Inflammatory macrophage treated with lipopolysaccharide for 4 hours (primary cell): ENCODE data around the gene SHISAL1.

Source experiments
- DNase-seq: peaks from one replicate; pipeline ENCODE4 v3.0.0-alpha.2; 2020

The SHISAL1 gene

DNA sequence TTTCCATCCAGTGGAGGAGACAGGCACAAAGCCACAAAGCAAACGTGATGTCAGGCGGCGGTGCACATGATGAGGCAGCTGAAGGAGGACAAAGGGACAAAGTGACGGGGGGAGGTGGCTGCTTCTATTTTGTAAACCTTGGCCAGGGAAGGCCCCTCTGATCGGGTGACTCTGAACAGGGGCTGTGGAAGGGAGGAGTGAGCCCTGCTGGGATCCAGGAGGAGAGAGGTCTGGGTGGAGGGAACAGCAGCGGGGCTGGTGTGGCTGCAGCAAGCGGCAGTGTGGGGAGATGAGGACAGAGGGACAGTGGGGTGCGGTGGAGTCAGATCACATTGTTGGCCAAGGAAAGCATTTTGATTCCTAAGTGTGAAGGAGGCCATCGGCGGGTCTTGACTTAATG lies 36.7 kb downstream of the SHISAL1 start:
- DNase-seq, result no peak

DNA sequence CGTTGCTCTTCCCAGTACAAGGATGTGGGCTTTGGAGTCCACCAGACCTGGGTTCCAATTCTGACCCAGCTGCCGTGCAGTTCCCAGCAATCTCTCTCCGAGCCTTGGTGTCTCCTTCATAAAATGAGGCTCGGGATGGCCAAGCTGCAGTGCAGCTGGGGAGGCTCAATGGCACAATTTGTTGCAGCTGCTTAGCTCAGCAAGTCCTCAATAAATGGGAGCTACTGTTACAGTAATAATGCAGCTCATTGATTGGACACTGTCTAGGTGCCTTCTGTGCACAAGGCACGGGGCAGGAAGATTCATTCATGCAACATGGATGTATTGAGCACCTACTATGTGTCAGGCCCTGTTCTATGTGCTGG lies 37.1 kb downstream of the SHISAL1 start:
- no peak for DNase-seq

DNA sequence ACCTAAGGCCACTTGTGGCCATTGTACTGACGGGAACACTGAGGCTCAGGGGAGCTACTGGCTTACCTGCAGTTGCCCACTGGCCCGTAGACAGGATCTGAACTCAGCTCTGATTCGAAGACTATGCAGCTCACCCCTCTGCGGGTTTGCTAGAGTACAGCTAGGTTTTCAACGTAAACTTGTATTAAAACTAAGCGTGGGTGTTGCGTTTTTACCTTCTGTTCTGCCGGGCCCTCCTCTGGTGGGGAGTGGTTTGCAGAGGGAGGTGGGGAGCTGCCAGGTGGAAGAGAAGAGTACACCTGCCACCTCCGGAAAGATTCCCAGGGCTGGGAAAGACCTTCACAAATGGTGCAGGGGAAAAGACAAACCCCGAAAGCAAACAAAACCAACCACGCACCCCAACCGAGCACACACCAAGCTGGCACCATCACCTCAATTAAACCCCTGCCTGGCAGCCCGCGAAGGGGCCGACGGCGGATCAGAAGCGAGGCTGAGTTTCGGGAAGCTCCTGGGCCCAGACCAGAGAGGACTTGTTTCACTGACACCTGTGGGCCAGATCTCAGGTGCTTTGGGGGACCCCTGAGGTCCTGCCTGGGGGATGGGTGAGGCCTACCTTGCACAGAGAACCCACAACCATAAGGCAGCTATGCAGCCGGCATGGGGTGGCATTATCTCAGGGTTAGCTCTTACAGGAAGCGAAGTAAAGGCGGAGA lies 37.7 kb downstream of the SHISAL1 start:
- no peak for DNase-seq

GRCh38 chr22:44273175-44273574 lies 39.6 kb downstream of the SHISAL1 start:
- no peak for DNase-seq

DNA sequence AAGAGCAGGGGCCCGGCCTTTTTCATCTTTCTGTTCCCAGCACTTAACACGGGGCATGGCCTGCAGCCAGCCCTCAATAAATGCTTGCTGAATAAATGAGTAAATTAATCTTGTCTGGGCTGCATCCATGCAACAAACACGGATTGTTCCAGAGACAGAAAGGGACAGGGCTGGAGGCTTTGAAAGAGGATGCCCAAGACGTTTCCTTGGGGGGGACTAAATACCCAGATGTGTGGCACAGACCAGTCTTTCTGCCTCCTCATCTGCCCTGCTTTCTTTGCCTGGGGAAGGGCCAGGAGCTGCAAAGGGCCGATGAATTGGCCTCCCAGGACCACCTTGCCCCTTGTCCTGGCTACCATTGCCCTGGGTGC lies 40.4 kb downstream of the SHISAL1 start:
- no peak for DNase-seq

DNA sequence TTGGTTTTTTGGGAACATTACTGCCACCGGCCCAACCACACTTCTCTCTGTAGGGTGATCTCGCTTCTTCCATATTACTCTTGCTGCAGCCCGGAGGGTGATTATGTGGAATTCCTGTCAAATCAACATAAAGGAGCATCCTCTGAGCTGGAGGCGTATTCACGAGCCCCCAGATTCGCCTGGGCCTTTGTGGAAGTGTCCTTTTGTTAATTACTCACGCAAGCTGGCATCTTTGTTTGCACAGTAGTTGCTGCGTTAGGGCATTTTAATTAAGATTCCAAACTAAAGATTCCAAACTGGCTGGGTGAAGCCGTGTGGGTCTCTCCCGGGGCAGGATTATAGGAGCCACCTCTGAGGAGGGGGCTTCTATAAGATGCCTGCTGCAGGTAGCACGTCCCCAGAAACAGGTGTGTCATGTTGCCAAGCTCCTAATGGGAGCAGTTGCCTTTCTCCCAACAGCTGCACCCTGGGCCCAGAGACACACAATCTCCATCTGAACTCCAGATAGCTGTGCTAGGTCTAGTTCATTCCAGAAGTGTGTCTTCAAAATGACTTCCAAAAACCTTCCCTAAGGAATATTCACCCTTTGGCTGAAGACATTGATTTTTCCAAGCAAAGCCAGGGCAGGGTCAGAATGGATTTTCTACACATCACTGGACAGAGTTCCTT lies 40.9 kb downstream of the SHISAL1 start:
- DNase-seq, result no peak

- DNase-seq, result no peak
Observed at GRCh38 chr22:44271010-44271500, 41.7 kb downstream of the SHISAL1 start.

DNA sequence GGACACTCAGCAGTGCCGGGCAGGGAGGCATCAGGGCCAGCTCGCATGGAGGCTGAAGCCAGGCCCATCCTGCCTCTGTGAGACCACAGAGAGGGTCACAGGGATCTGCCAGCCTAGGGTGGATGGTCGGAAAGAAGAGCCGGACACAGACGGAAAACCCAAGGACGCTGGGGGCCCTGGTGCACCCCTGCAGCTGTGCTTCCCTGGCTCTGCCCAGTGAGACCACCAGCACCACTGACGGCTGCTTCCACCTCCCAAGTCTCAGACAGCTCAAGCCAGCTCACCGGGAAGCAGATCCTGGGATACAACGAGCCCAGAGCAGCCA lies 42.2 kb downstream of the SHISAL1 start:
- DNase-seq, result no peak

DNA sequence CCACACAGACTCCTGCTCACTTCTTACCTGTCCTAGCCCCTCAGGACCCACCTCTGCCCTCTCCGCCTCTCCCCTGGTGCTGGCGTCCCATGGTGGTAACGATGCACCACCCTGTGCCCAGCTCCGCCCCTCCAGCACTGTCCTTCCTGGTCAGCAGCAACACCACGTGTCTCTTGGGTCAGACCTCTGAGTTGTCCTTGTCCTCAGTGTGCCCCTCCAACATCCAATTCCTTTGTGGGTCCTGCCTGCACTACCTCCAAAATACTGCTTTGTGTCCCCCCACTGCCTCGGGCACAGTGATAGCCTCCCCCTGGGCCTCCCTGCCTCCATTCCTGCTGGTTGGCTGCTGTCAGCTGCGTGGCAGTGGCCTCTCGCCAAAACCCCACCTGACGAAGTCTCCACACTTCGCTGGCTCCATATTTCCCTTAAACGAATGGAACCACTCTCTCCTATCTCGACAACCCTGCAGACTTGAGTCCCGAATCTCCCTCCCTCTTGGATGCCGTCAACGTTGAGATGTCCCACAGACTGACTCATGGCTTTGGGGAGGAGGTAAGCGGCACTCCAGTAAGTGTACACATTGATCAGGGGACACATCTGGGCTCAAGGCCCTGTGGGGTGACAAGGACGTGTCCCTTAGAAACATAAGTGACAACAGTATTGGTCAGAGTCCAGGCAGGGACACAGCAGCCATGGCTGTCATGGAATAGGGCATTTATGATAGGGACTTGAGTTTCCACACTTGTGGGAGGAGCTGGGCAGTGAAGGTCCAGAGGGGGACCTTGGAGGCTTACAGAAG lies 42.8 kb downstream of the SHISAL1 start:
- no peak for DNase-seq

GRCh38 chr22:44269117-44269498 lies 43.6 kb downstream of the SHISAL1 start:
- no peak for DNase-seq

- no peak for DNase-seq
Observed at GRCh38 chr22:44268431-44269116, 44.2 kb downstream of the SHISAL1 start.

DNA sequence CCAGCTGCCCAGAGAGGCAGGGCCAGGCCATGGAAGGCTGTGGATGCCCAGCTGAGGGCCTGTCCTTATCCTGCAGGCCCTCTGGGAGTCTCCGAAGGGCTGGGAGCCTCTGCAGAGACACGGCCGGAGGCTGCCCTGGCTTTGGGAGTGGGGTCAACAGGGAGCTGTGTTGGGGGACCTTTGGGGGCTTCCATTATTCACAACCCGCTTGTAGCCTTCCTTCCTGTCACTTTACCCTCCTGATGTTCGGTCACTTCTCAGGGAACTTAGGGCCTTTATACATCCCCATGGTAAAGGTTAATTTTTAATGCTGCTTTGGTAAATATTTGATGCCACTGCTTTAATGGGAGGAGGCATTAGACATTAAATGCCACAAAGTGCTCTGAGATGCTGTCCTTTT lies 44.9 kb downstream of the SHISAL1 start:
- DNase-seq, result no peak

GRCh38 chr22:44266796-44267760 lies 45.7 kb downstream of the SHISAL1 start:
- DNase-seq, result no peak

DNA sequence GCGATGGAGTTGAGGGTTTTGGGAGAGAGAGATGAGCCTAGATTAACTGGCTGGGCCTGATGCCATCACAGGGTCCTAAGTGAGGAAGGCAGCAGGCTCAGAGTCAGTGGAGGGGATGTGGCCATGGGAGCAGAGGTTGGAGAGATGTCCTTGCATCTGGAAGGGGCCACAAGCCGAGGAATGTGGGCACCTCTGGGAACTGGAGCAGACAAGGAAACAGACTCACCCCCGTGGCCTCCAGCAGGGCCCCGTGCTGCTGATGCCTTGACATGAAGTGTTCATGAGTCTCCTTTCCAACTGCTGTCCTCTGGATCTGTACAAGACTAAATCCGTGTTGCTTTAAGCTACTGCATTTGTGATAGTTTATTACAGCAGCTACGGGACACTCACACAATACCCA lies 49.2 kb downstream of the SHISAL1 start:
- no peak for DNase-seq

DNA sequence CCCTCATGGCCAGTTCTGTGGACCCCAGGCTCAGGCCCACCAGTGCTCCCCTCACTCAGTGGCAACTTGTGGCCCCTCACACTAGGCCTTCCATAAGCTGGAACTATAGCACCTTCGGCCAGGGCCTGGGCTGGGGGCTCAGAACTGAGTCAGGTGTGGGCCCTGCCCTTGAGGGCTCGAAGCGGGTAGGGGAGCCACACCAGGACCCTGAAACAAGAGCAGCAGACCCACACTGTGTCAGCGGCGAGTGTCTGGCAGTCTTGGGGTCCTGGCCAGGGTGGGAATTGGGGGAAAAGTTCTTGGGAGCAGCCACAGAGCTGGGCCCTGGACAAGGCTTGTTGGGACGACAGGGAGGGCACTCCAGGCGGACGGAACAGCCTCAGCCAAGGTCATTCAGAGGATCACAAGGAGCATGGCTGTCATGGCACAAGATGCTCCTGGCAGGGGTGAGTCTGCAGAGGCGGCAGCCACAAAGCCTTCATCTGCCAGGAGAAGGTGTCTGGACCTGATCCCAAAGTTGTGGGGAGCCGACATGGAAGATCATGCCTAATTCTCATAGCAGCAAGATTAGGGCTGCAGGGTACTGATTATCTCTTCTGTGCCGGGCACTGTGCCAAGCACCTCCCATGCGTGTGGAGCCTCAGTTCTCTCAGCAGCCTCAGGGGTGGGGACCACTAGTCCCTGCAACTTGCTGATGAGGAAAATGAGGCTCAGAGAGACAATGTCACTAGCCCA lies 50.7 kb downstream of the SHISAL1 start:
- no peak for DNase-seq

DNA sequence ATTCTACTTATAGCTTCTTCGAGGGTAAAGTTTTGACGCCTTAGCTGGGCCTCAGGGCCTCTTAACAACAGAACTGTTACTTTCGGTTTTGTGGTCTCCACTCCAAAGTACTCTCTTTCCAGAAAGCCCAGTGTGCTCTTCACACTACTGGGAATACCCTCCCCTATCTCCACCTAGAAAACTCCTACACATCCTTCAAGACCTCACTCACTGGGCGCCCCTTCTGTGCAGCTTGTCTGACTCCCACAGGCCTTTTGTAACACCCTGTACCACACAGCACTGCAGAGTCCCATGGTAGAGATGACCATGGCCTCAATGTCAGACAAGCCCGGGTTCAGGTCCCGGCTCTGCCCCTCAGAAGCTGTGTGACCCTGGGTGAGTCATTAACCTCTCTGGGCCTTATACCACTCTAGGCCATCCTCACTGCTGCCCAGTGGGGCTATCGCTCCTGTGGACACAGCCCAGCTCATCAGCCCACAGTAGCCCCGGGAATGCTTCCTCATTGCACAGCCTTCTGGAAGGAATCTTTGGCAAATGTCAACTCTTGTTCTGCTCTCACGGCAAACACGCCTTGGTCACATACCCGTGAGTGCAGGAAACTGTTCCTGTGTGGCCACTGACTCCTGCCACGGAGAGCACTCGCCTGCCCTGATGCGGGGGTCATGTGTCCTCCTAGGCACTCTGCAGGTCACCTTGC lies 51.4 kb downstream of the SHISAL1 start:
- no peak for DNase-seq

GRCh38 chr22:44260216-44261035 lies 52.3 kb downstream of the SHISAL1 start:
- DNase-seq, result no peak

DNA sequence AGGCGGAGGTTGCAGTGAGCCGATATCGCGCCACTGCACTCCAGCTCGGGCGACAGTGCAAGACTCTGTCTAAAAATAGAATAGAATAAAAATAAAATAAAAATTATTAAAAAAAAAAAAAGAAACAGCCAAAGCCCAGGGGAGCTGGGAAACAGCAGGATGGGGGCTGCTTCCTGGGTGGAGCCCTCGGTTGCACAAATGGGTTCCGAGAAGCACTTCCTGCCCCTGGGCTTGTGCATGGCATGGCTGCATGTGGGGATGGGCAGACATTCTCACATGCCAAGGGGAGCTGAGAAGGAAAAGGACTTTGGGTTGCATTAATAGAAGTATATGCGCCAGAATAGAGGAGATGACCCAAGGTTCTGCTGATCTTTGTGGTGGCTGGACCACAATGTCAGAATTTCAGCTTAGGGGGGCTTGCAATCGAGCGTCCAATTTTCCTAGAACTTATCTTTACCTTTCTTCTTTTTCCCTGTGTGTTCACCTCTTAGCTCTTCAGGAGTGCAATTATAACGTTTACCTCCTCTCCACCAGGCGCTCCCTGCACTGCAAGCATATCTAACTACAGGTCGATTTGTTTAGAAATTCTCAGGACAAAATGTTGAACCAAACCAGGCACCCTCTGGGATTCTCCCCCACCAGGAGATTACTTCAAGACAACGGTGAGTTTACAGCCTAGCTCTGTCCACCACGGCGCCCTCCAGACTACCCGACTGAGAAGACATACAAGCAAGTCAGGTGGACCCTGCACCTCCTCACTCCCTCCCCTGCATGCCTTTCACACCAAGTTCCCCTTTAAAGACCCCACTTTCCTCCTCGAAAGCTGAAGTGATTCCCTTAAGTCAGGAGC lies 53.2 kb downstream of the SHISAL1 start:
- DNase-seq, result no peak
